ENCODE results near the gene PLXNA2.

PLXNA2 gene

DNA sequence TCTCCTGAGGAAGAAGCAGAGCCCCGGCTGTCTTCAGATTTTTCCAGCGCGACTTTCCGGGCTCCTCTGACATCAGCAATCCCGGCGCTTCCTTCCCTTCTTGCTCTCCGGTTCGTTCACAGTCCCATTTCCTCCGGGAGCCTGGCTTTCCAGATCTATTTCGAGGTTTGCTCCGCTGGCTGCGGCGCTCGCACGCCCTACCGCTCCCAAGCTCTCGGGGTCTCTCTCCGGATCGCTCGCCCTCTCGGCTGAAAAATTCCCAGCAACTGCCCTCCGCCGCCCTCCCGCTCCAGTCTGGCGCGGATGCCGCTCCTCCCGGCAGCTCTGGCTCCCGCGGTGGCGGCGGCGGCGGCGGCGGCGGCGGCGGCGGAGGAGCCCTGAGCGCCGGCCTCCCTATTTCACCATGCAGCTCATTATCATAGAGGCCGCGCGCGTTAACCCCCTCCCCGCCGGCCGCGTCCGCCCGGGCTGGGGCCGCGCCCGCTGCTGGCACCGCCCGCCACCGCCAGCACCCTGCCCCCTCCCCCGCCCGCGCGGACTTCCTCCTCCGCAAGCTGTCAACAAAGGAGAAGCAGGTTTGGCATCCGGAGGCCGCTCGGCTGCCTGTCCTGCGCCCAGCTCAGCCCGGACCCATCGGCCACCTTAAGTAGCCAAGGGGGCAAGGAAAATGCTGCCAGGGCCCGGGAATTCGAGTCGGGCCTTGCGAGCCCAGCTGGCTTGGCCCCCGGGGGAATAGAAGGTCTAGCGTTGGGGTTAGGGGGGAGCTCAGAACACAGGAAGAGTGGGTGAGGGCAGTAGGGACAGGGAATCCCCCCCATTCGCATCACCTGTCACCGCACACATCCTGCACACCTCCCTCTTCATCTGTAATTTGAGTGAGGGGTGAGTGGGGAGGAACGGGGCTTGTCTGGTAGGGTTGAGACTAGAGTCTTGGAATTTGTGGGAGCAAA lies at the start of gene PLXNA2:
Gene PLXNA2 (minus strand): TSS at position 418 of the 950 bp plus-strand sequence. CDS start 26,462 bp downstream, outside the sequence.
- FAIRE-seq = no peak

DNA sequence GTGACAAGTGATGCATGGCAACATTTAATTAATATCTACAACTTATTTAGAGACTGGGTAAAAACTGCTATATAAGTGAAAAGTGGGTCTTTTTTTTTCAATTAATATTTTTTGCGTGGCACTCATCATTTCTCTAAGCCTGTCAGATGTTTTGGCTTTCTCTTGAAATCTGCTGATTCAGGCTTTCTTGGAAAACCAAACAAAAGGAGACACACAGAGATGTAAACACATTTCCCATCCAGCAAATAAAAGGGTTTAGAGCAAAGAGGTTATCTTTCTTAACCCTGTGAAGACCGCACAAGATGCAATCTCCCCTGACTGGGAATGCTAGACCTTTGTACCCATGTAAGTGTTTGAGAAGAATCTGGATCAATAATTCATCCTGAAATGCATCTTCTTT lies 48.7 kb upstream of the PLXNA2 start:
- no peak for FAIRE-seq

DNA sequence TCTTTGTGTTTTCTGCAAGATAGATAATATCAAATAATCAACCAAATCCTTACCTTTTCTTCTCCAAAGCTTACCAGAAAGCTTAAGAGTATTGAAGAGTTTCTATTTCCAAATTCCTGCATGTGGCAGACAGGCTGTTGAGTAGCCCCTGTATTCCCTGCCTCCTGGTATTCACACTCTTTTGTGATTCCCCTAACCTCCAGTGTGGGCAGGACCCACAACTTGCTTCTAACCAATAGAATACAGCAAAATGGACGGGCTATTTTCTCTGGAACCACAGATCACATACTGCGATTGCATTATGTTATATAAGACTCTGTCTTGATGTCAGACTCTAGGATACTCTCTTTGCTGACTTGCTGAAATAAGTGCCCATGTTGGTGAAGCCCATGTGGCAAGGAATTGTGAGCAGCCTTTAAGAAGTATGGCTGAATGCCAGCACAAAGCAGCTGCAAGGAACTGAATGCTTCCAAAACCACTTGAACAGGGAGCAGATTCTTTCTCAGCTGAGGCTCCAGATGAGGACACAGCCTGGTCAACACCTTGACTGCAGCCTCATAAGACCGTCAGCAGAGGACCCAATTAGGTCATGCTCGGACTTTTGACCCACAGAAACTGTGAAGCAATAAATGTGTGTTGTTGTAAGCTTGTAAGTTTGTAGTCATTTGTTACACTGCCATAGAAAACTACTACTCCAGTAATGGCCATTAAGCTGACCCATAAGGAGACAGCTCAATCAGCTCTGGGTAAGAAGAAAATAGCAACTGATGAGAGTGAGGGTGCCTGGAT lies 47.9 kb upstream of the PLXNA2 start:
- FAIRE-seq = no peak

DNA sequence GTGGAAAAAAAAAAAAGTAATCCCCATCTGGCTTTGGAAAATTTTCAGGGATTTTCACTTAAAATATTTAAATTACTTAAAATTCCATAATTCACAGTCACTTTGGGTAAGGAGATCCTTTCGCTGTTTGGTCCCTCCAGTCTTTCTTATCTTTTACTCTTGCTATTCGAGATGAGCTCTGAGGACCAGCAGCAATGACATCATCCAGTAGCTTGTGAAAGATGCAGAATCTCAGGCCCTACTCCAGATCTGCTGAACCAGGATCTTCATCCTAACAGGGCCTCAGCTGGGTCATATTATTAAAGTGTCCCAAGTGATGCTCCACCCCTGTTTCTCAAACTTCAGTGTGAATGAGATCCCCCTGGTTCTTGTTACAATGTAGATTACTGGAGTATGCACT lies 46.9 kb upstream of the PLXNA2 start:
- FAIRE-seq = no peak

- FAIRE-seq = no peak
Measured at GRCh38 chr1:208289716-208290115, 45.5 kb upstream of the PLXNA2 start.

DNA sequence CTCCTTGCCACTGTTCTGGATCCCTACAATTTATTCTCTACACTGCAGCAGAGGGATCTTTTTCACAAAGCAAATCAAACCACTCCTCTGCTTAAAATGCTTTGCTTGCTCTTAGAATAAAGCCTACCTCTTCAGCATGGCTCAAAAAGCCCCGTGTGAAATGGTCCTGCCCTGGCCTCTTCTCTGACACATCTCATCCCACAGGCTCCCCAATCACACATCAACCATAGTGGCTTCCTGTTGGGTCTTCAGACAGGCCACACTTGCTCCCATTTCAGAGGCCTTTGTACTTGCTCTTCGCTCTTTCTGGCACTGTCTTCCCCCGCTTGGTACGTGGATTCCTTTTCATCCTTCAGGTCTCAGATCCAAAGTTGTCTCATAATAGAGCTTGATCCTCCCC lies 44.3 kb upstream of the PLXNA2 start:
- no peak for FAIRE-seq

DNA sequence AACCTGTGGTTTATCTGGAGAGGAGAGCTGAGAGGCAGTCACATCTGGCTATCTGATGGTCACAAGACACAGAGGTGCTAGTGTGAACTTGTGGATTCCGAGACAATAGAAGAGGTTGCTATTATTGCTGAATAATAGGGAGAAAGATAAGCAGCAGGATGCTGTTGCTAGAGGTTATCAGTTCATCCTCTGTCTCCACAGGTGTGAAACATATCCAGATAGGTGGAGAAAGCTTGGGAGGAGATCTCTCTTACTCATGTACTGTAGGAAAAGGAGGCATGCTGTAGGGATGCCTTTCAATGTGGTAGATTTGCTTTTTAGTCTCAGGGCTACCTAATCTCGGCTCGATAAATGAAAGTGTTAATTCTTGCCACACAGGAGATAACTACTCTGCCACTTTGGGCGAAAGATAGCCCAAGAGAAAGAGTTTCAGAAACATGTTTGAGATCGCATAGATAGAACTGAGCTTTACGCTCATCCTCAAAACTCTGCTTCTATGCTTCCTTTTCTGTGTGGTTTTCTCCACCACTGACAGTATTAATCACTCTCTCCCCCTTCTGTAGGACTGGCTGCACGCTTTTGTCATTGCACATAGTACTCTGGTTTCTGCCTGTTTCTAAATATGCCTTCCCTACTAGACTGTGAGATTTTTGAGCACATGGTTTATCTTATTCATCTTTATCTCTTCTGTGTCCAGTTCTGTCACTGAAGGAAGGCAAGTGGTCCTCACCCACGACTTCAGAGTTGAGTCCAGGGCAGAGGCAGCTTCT lies 36.7 kb upstream of the PLXNA2 start:
- FAIRE-seq = no peak

GRCh38 chr1:208279826-208280588 lies 35.8 kb upstream of the PLXNA2 start:
- FAIRE-seq = no peak

DNA sequence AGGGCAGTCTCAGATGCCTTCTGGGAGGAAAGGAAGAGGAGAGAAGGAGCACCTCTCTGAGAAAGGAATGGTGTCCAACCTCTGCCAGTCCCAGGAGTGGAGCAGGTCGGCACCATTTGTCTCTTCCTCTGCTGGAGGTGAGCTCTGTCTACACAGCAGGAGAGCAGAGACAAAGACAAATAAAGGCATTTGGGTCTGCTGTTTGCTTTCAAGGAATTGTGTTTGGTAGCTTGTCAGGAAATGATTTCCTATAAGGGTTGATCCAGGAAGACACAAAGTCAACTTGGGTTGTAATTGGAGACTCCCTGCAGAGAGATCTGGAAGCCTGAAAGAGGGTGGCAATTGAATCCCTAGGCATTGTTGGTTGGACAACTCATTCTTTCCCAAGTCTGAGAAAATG lies 34.5 kb upstream of the PLXNA2 start:
- no peak for FAIRE-seq

GRCh38 chr1:208276757-208277435 lies 32.7 kb upstream of the PLXNA2 start:
- FAIRE-seq = no peak

DNA sequence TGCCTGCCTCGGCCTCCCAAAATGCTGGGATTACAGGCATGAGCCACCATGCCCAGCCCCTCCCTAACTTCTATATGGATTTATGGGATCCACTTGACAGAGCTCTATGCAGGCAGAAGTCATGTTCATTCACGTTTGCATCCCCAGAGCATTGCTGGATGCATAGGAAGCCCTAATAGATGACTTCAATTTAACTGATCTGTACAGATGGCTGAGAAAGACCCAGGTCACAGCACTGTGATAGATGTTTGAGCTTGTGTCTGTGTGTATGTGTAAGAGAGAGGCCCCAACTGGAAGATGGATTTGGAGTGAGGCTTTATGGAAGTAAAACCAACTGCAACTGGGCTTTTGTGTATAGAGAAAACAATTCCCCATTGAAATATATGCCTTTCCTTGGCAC lies 30.9 kb upstream of the PLXNA2 start:
- FAIRE-seq = no peak

DNA sequence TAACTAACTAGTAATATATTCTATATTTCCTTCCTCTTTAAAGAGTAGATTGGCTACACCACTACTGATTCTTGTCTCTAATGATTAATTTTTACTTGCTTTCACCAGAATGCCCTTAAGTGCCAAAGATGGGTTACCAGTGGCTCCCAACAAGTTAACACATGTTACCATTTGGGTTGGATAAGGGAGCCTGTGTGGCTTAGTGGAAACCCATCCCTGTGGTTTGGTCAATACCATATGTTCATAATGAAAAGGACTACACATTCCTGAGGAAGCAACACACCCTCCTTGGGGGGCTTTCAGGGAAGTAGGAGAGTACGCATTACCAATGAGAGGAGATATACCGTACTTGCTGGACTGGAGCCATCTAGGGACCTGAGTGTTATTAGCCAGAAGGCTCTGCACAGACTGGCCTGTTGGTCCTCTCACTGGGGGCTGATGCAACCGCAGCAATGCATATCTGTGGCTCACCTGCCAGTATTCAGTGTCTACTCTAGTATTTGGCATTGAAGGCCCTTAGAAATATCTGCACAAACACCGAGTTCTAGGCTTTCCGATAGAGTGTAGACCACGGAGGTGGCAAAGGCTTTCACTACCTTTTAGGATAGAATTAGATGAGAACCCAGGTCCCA lies 29.3 kb upstream of the PLXNA2 start:
- FAIRE-seq = no peak

DNA sequence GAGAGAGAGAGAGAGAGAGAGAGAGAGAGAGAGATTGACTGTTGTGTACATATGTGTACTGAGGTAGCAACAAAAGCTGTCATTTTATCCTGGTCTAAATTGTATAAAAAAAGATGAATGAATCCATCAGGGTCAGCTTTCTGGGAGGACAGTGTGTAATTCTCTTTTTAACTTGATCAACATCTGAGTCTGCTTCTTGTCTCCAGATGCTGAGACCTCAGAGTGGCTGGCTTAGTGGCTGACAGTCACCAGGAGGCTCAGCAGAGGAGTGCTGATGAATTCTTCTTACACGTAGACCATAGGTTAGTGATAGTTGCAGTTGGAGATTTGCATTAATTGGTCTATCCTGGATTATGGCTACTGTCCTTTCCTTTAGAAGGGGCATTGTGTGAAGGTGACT lies 28.5 kb upstream of the PLXNA2 start:
- no peak for FAIRE-seq

DNA sequence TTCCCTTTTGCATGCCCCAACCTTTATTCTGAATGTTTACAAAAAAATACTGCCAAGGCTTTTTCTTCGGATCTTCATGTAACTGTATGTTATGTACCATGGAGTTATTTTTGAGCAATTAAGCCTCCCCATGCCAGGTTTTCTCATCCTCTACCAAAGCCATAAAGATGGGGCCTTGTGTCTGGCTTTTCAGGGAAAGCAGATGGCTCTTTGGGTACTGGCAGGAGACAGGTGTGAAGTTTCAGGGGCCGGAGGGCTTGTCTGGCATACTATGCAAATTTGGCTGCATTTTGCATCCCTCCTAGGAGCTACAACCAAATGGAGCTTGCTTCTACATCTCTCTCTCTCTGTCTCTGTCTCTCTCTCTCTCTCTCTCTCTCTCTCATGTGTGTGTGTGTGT lies 28.1 kb upstream of the PLXNA2 start:
- FAIRE-seq = no peak

GRCh38 chr1:208271236-208271635 lies 27.1 kb upstream of the PLXNA2 start:
- no peak for FAIRE-seq

- no peak for FAIRE-seq
Measured at GRCh38 chr1:208270651-208271141, 26.5 kb upstream of the PLXNA2 start.

DNA sequence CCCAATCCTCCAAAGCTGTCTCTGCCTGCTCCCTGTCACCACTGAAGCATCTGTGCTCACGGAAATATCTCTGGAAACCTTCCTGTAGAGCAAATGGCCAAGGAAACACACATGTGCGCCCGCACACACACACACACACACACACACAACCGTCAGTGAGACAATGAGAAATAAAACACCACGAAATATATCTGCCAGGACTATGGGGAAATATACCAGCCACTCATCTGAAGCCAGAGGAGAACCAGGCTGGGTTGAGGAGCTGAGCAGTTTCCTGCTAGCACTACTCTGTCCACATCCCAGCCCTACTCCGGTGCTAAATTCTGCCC lies 25.1 kb upstream of the PLXNA2 start:
- FAIRE-seq = no peak

GRCh38 chr1:208268541-208269337 lies 24.6 kb upstream of the PLXNA2 start:
- FAIRE-seq = no peak

DNA sequence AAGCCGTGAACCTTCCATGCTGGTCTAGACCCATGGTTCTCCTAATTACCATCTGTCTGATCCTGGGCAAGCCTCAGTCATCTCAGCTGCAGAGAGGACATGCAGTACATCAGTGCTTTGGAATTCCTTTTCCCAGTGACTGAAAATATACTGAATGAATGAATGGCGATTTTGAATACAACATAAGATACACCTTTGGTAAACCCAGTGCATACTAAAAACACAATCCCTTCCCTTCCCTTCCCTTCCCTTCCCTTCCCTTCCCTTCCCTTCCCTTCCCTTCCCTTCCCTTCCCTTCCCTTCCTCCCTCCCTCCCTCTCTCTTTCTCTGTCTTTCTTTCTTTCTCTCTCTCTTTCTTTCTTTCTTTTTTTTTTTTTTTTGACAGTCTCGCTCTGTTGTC lies 21.3 kb upstream of the PLXNA2 start:
- no peak for FAIRE-seq

- FAIRE-seq = no peak
Measured at GRCh38 chr1:208265122-208265469, 20.9 kb upstream of the PLXNA2 start.
